SK-N-SH (cell line): Measurements from ENCODE around the gene MINDY4. TPM values are rescaled to one million over a fixed set of nuclear protein-coding genes. Genes with fewer than 3 reads are reported as not detected.

Experiments
- CTCF ChIA-PET: fragments of 300-600, 350-600 bp; formaldehyde crosslinking; extraction: SDS; loops from one replicate; lab custom pipeline; 2021; lab: Yijun Ruan, JAX
- POLR2A ChIA-PET: fragments of 350-600 bp; sonication (Branson Sonifier 250); formaldehyde crosslinking; extraction: SDS; loops from one replicate; lab custom pipeline; 2020; ENCODE audit warnings: antibody characterized with exemption, inconsistent platforms; lab: Yijun Ruan, JAX
- DNase-seq: peaks from one replicate; pipeline ENCODE4 v3.0.0; 2012
- H2AFZ ChIP-seq: fragments of 200-600 bp; sonication (generic); 2 replicates; pipeline ENCODE4 v1.8.1; 2016; ENCODE audit warnings: antibody characterized with exemption, mild to moderate bottlenecking, low read depth
- H3F3A ChIP-seq: fragments of 200-600 bp; sonication (generic); replicated peaks from 2 replicates; pipeline ENCODE3; 2016; ENCODE audit warnings: antibody characterized with exemption, mild to moderate bottlenecking; ENCODE audit not compliant: insufficient read depth
- H3K27ac ChIP-seq, 2 experiments: fragments of 200-500 bp in 1 of 2; fragments of 200-600 bp in 1 of 2; sonication (Bioruptor generic) in 1 of 2; sonication (generic), shearing (Covaris generic) in 1 of 2; 2 replicates each; pipeline versions ENCODE4 v1.5.1 to v1.6.1; 2014 to 2016; ENCODE audit warnings: low read depth in 2 of 2, inconsistent platforms in 1 of 2, low read length in 1 of 2, mild to moderate bottlenecking in 1 of 2, mixed read lengths in 1 of 2
- H3K27me3 ChIP-seq: fragments of 200-600 bp; sonication (generic), shearing (Covaris generic); 2 replicates; pipeline ENCODE4 v1.6.1; 2016; ENCODE audit warnings: mixed run types; ENCODE audit not compliant: insufficient read depth
- H3K36me3 ChIP-seq, 2 experiments: fragments of 200-500 bp in 1 of 2; fragments of 200-600 bp in 1 of 2; sonication (Bioruptor generic) in 1 of 2; sonication (generic) in 1 of 2; replicated peaks in 1 of 2; 2 replicates each; pipeline versions ENCODE3 to v1.5.1; 2014 to 2016; ENCODE audit warnings: low read length in 1 of 2, mild to moderate bottlenecking in 1 of 2; ENCODE audit not compliant: insufficient read depth in 2 of 2, control insufficient read depth in 1 of 2
- H3K4me1 ChIP-seq, 2 experiments: fragments of 200-500 bp in 1 of 2; fragments of 200-600 bp in 1 of 2; sonication (Bioruptor generic) in 1 of 2; sonication (generic), shearing (Covaris generic) in 1 of 2; 2 replicates each; pipeline versions ENCODE4 v1.5.1 to v1.6.1; 2014 to 2016; ENCODE audit warnings: low read depth in 1 of 2, low read length in 1 of 2, mixed run types in 1 of 2; ENCODE audit not compliant: insufficient read depth in 2 of 2, control insufficient read depth in 1 of 2
- H3K4me2 ChIP-seq: fragments of 200-600 bp; sonication (generic), shearing (Covaris generic); 2 replicates; pipeline ENCODE4 v1.6.1; 2017; ENCODE audit warnings: mixed run types
- H3K4me3 ChIP-seq, 2 experiments: fragments of 200-500 bp in 1 of 2; fragments of 200-600 bp in 1 of 2; sonication (Bioruptor generic) in 1 of 2; sonication (generic), shearing (Covaris generic) in 1 of 2; 2 replicates each; pipeline versions ENCODE4 v1.5.1 to v1.8.1; 2014 to 2016; ENCODE audit warnings: low read depth in 2 of 2, inconsistent platforms in 1 of 2, low read length in 1 of 2, mild to moderate bottlenecking in 1 of 2, mixed read lengths in 1 of 2, moderate library complexity in 1 of 2
- H3K79me2 ChIP-seq: fragments of 200-600 bp; sonication (generic); 2 replicates; pipeline ENCODE4 v1.8.1; 2017; ENCODE audit warnings: mild to moderate bottlenecking; ENCODE audit not compliant: insufficient read depth
- H3K9ac ChIP-seq: fragments of 200-600 bp; sonication (generic); 2 replicates; pipeline ENCODE4 v1.6.1; 2017; ENCODE audit warnings: mixed run types
- H3K9me2 ChIP-seq: fragments of 200-600 bp; sonication (generic); 2 replicates; pipeline ENCODE4 v1.6.1; 2017; ENCODE audit warnings: mixed run types
- H3K9me3 ChIP-seq: fragments of 200-600 bp; sonication (generic); 2 replicates; pipeline ENCODE4 v1.6.1; 2017; ENCODE audit warnings: mixed run types, mild to moderate bottlenecking, moderate library complexity
- H4K20me1 ChIP-seq: fragments of 200-600 bp; sonication (generic); 2 replicates; pipeline ENCODE4 v1.6.1; 2017; ENCODE audit warnings: mild to moderate bottlenecking, mixed run types; ENCODE audit not compliant: insufficient read depth
- CHD2 ChIP-seq: fragments of 150-350 bp; IDR thresholded peaks from 2 replicates; pipeline ENCODE4 v1.6.1; 2018; ENCODE audit warnings: low read length; ENCODE audit not compliant: partially characterized antibody
- ELF1 ChIP-seq: IDR thresholded peaks from 2 replicates; pipeline ENCODE4 v1.4.0; 2012
- EP300 ChIP-seq, 2 experiments: IDR thresholded peaks; 2 replicates each; pipeline versions ENCODE4 v1.4.0 to v1.6.1; 2012; ENCODE audit warnings: borderline replicate concordance in 1 of 2, low read depth in 1 of 2, low read length in 1 of 2
- FOSL2 ChIP-seq: IDR thresholded peaks from 2 replicates; pipeline ENCODE4 v1.4.0; 2012; ENCODE audit warnings: low read depth, mild to moderate bottlenecking, moderate library complexity, borderline replicate concordance
- FOXM1 ChIP-seq: IDR thresholded peaks from 2 replicates; pipeline ENCODE4 v1.4.0; 2012; ENCODE audit warnings: low read depth, mild to moderate bottlenecking
- GATA2 ChIP-seq: sonication (generic); formaldehyde crosslinking; IDR thresholded peaks from 2 replicates; pipeline ENCODE4 v1.5.0; 2020; ENCODE audit warnings: mild to moderate bottlenecking, missing genetic modification reagents
- JUND ChIP-seq: IDR thresholded peaks from 2 replicates; pipeline ENCODE4 v1.4.0; 2012
- NFIC ChIP-seq: IDR thresholded peaks from 2 replicates; pipeline ENCODE4 v1.4.0; 2012; ENCODE audit warnings: borderline replicate concordance
- POLR2AphosphoS5 ChIP-seq: IDR thresholded peaks from 2 replicates; pipeline ENCODE4 v1.6.1; 2012; ENCODE audit warnings: low read depth, low read length
- RAD21 ChIP-seq: IDR thresholded peaks from 2 replicates; pipeline ENCODE4 v1.6.1; 2012; ENCODE audit warnings: mild to moderate bottlenecking, low read length
- RXRA ChIP-seq: IDR thresholded peaks from 2 replicates; pipeline ENCODE4 v1.4.0; 2012; ENCODE audit warnings: low read depth, mild to moderate bottlenecking, borderline replicate concordance
- SIN3A ChIP-seq: IDR thresholded peaks from 2 replicates; pipeline ENCODE4 v1.6.1; 2012; ENCODE audit warnings: low read depth, mild to moderate bottlenecking, low read length, moderate library complexity, borderline replicate concordance
- TCF12 ChIP-seq: IDR thresholded peaks from 2 replicates; pipeline ENCODE4 v1.4.0; 2012
- TEAD4 ChIP-seq: IDR thresholded peaks from 2 replicates; pipeline ENCODE4 v1.4.0; 2012; ENCODE audit warnings: mild to moderate bottlenecking, borderline replicate concordance; ENCODE audit not compliant: insufficient read depth
- WGBS: methylation state at CpG from one replicate; pipeline ENCODE4 v1.1.6; 2017; ENCODE audit warnings: low lambda C conversion rate; 5-methylcytosine and 5-hydroxymethylcytosine counted together
- polyA plus RNA-seq, 3 experiments: library from polyadenylated mRNA; depleted of rRNA; stranded (reverse); fragments of >200 nt; gene quantifications; 2 replicates each; pipeline ENCODE4 v1.2.3, GENCODE V29; 2012
- TF ChIP-seq, protein P1 (sequence below): IDR thresholded peaks from 2 replicates; pipeline ENCODE4 v1.4.0; 2012; ENCODE audit warnings: low read depth
- TF ChIP-seq, protein P2 (sequence below): IDR thresholded peaks from 2 replicates; pipeline ENCODE4 v1.6.1; 2012; ENCODE audit warnings: mild to moderate bottlenecking, low read depth, low read length, moderate library complexity
- TF ChIP-seq, protein P3 (sequence below): IDR thresholded peaks from 2 replicates; pipeline ENCODE4 v1.4.0; 2012; ENCODE audit warnings: low read depth, borderline replicate concordance
- TF ChIP-seq, protein P4 (sequence below): IDR thresholded peaks from 2 replicates; pipeline ENCODE4; 2012
- TF ChIP-seq, protein P5 (sequence below): fragments of 150-350 bp; IDR thresholded peaks from 2 replicates; pipeline ENCODE4 v1.6.1; 2017; ENCODE audit warnings: antibody characterized with exemption, low read length, low read depth, borderline replicate concordance

The MINDY4 gene
- polyA plus RNA-seq, 1 of the 3 experiments (the other 2 are of a cell fraction), result 1.8 TPM

DNA sequence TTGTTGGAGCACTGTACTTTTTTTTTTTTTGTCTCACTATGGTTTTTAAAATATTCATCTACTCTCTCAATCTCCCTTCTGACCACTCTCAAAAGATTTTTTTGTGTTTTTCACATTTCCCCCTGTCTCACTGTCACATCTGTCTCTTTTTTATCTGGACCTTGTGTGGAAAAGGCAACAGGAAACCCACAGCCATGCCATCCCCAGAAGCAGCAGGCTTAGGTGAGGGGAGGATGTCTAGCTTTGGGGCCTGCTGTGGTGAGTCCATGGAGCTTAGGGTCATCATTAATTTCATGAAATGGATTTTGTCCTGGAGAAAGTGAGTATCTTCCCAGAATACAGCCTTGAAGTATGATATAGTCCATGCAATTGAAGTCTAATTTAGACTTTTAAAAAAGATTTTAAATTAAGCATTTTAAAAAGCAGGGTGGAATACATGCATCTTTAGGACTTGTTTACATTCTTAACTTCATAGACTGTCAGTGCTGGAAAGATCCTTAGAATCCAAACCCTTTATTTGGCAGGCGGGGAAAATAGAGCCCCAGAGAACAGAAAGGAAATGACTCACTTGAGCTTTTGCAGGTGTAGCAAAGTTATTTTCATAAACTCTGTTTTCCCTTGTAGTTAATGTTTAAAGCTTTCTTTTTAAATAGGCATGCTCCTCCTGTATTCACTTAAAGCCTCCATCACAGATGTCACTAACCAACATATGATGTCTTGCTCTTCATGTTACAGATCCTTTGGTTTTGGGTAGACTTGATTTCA, 25.1 kb downstream of the MINDY4 start:
- Histone ChIP-seq H3K9ac (no peak overlapping the region), H3K4me2 (peak overlapping the region; percentile 13), H3K4me3 (no peak overlapping the region), H3F3A (peaks cover 10% of the 10 kb centered on the region), H3K36me3 (peaks cover 0 to 16% of the 10 kb centered on the region in 2 experiments), H3K4me1 (peaks cover 23 to 34% of the 10 kb centered on the region in 2 experiments), H3K9me3 (no peaks in the 10 kb centered on the region), H3K27me3 (no peaks in the 10 kb centered on the region), H3K27ac (peak overlapping the region; percentile 19 to 72; a peak in 3 of 4 replicates), H4K20me1 (no peaks in the 10 kb centered on the region), H2AFZ (no peak overlapping the region), H3K9me2 (no peaks in the 10 kb centered on the region), H3K79me2 (no peaks in the 10 kb centered on the region)
- DNase-seq, result no peak
- ChIA-PET POLR2A (no interaction called here), CTCF (interaction anchor here (0.6 to 5.4 kb wide), 13 partner anchors 9 to 564 kb away, joined by 3 to 35 read pairs (median 3); no protein-coding TSS in a partner anchor)
- 10% methylated on average over 1 of the region's 1 CpG for whole genome bisulfite sequencing
- no peak for TF ChIP-seq TEAD4
- no peak for TF ChIP-seq ELF1
- 0 out of 2 replicates have a peak, but pooled peaks have one; percentile 24 for TF ChIP-seq RXRA
- peak; percentile 90 for TF ChIP-seq JUND
- no peak for TF ChIP-seq FOXM1
- TF ChIP-seq, protein P1, sequence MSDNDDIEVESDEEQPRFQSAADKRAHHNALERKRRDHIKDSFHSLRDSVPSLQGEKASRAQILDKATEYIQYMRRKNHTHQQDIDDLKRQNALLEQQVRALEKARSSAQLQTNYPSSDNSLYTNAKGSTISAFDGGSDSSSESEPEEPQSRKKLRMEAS, result peak; percentile 54; the same call in 1 of the 2 replicates
- TF ChIP-seq NFIC, result peak; percentile 66; the same call in 1 of the 2 replicates
- TF ChIP-seq CHD2, result no peak
- no peak for TF ChIP-seq SIN3A
- TF ChIP-seq GATA2 (CRISPR knock-in tag), result no peak
- TF ChIP-seq TCF12, result peak; percentile 87
- TF ChIP-seq POLR2AphosphoS5, result peak; percentile 25; the same call in 1 of the 2 replicates
- TF ChIP-seq, protein P2, sequence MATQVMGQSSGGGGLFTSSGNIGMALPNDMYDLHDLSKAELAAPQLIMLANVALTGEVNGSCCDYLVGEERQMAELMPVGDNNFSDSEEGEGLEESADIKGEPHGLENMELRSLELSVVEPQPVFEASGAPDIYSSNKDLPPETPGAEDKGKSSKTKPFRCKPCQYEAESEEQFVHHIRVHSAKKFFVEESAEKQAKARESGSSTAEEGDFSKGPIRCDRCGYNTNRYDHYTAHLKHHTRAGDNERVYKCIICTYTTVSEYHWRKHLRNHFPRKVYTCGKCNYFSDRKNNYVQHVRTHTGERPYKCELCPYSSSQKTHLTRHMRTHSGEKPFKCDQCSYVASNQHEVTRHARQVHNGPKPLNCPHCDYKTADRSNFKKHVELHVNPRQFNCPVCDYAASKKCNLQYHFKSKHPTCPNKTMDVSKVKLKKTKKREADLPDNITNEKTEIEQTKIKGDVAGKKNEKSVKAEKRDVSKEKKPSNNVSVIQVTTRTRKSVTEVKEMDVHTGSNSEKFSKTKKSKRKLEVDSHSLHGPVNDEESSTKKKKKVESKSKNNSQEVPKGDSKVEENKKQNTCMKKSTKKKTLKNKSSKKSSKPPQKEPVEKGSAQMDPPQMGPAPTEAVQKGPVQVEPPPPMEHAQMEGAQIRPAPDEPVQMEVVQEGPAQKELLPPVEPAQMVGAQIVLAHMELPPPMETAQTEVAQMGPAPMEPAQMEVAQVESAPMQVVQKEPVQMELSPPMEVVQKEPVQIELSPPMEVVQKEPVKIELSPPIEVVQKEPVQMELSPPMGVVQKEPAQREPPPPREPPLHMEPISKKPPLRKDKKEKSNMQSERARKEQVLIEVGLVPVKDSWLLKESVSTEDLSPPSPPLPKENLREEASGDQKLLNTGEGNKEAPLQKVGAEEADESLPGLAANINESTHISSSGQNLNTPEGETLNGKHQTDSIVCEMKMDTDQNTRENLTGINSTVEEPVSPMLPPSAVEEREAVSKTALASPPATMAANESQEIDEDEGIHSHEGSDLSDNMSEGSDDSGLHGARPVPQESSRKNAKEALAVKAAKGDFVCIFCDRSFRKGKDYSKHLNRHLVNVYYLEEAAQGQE, result no peak
- TF ChIP-seq, protein P3, sequence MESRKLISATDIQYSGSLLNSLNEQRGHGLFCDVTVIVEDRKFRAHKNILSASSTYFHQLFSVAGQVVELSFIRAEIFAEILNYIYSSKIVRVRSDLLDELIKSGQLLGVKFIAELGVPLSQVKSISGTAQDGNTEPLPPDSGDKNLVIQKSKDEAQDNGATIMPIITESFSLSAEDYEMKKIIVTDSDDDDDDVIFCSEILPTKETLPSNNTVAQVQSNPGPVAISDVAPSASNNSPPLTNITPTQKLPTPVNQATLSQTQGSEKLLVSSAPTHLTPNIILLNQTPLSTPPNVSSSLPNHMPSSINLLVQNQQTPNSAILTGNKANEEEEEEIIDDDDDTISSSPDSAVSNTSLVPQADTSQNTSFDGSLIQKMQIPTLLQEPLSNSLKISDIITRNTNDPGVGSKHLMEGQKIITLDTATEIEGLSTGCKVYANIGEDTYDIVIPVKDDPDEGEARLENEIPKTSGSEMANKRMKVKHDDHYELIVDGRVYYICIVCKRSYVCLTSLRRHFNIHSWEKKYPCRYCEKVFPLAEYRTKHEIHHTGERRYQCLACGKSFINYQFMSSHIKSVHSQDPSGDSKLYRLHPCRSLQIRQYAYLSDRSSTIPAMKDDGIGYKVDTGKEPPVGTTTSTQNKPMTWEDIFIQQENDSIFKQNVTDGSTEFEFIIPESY, result no peak
- TF ChIP-seq, protein P4, sequence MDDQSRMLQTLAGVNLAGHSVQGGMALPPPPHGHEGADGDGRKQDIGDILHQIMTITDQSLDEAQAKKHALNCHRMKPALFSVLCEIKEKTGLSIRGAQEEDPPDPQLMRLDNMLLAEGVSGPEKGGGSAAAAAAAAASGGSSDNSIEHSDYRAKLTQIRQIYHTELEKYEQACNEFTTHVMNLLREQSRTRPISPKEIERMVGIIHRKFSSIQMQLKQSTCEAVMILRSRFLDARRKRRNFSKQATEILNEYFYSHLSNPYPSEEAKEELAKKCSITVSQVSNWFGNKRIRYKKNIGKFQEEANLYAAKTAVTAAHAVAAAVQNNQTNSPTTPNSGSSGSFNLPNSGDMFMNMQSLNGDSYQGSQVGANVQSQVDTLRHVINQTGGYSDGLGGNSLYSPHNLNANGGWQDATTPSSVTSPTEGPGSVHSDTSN, result peak; percentile 69
- peak in 1 of 2 experiments; percentile 66; a peak in 1 of 4 replicates for TF ChIP-seq EP300 (IDR thresholded peaks at IDR 0.05; ENCODE audit: borderline replicate concordance in 1 of 2, low read depth in 1 of 2, low read length in 1 of 2)
- no peak for TF ChIP-seq RAD21
- TF ChIP-seq, protein P5, sequence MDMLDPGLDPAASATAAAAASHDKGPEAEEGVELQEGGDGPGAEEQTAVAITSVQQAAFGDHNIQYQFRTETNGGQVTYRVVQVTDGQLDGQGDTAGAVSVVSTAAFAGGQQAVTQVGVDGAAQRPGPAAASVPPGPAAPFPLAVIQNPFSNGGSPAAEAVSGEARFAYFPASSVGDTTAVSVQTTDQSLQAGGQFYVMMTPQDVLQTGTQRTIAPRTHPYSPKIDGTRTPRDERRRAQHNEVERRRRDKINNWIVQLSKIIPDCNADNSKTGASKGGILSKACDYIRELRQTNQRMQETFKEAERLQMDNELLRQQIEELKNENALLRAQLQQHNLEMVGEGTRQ, result no peak
- TF ChIP-seq FOSL2, result peak; percentile 88
